Mesenchymal stem cell (in vitro differentiated cells and primary cell): Measurements from ENCODE around the gene SNCAIP.

ENCODE experiments used
- DNase-seq: peaks from one replicate; pipeline ENCODE4 v3.0.0-alpha.2; 2013
- H2AFZ ChIP-seq: one replicate; pipeline ENCODE4 v1.6.1; 2013; ENCODE audit warnings: low read depth, mild to moderate bottlenecking, control low read depth, inconsistent platforms, low read length, moderate library complexity
- H2AK5ac ChIP-seq: 2 replicates; pipeline ENCODE4 v1.6.1; 2013; ENCODE audit warnings: low read length, moderate library complexity, mild to moderate bottlenecking, inconsistent platforms; ENCODE audit not compliant: severe bottlenecking
- H2BK120ac ChIP-seq: one replicate; pipeline ENCODE4 v1.6.1; 2013; ENCODE audit warnings: low read depth, mild to moderate bottlenecking, inconsistent platforms, low read length, moderate library complexity
- H2BK12ac ChIP-seq, 2 experiments: one replicate each; pipeline ENCODE4 v1.6.1; 2013; ENCODE audit warnings: inconsistent platforms in 2 of 2, low read length in 2 of 2, mild to moderate bottlenecking in 2 of 2, moderate library complexity in 2 of 2, control low read depth in 1 of 2
- H2BK15ac ChIP-seq: one replicate; pipeline ENCODE4 v1.6.1; 2013; ENCODE audit warnings: mild to moderate bottlenecking, low read depth, inconsistent platforms; ENCODE audit not compliant: poor library complexity, severe bottlenecking
- H2BK5ac ChIP-seq: 2 replicates; pipeline ENCODE4 v1.6.1; 2013; ENCODE audit warnings: low read depth, mild to moderate bottlenecking, low read length, control low read depth, inconsistent platforms; ENCODE audit not compliant: poor library complexity, severe bottlenecking
- H3K14ac ChIP-seq, 2 experiments: one replicate each; pipeline ENCODE4 v1.6.1; 2013; ENCODE audit warnings: inconsistent platforms in 2 of 2, low read length in 2 of 2, control low read depth in 1 of 2, mild to moderate bottlenecking in 1 of 2, moderate library complexity in 1 of 2
- H3K18ac ChIP-seq, 2 experiments: one replicate each; pipeline ENCODE4 v1.6.1; 2013; ENCODE audit warnings: inconsistent platforms in 2 of 2, low read length in 2 of 2, control low read depth in 1 of 2, low read depth in 1 of 2, mild to moderate bottlenecking in 1 of 2
- H3K23ac ChIP-seq, 2 experiments: one replicate each; pipeline ENCODE4 v1.6.1; 2013; ENCODE audit warnings: inconsistent platforms in 2 of 2, low read length in 2 of 2, mild to moderate bottlenecking in 2 of 2, moderate library complexity in 2 of 2, control low read depth in 1 of 2
- H3K27ac ChIP-seq: 2 replicates; pipeline ENCODE4 v1.5.1; 2013; ENCODE audit warnings: mild to moderate bottlenecking, moderate library complexity, low read length, control low read depth, inconsistent platforms; ENCODE audit not compliant: poor library complexity, severe bottlenecking
- H3K27me3 ChIP-seq, 2 experiments: 2 replicates each; pipeline versions ENCODE4 v1.6.1 to v1.7.0; 2013; ENCODE audit warnings: low read length in 2 of 2, mild to moderate bottlenecking in 2 of 2, moderate library complexity in 2 of 2, control low read depth in 1 of 2, inconsistent platforms in 1 of 2; ENCODE audit not compliant: control insufficient read depth in 1 of 2, insufficient read depth in 1 of 2
- H3K36me3 ChIP-seq, 2 experiments: 2 replicates each; pipeline versions ENCODE4 v1.6.1 to v1.7.0; 2013; ENCODE audit warnings: low read length in 2 of 2, control low read depth in 1 of 2, inconsistent platforms in 1 of 2, low read depth in 1 of 2, mild to moderate bottlenecking in 1 of 2; ENCODE audit not compliant: insufficient read depth in 2 of 2, control insufficient read depth in 1 of 2
- H3K4ac ChIP-seq, 2 experiments: one replicate each; pipeline ENCODE4 v1.6.1; 2013; ENCODE audit warnings: inconsistent platforms in 2 of 2, low read length in 2 of 2, mild to moderate bottlenecking in 2 of 2, moderate library complexity in 2 of 2, control low read depth in 1 of 2, low read depth in 1 of 2
- H3K4me1 ChIP-seq: 2 replicates; pipeline ENCODE4 v1.6.1; 2013; ENCODE audit warnings: low read depth, low read length, control low read depth; ENCODE audit not compliant: control insufficient read depth, insufficient read depth
- H3K4me2 ChIP-seq: 2 replicates; pipeline ENCODE4 v1.6.1; 2013; ENCODE audit warnings: low read length, mild to moderate bottlenecking, inconsistent platforms; ENCODE audit not compliant: poor library complexity, severe bottlenecking
- H3K4me3 ChIP-seq, 2 experiments: 2 replicates each; pipeline versions ENCODE4 v1.5.1 to v1.7.0; 2013; ENCODE audit warnings: low read length in 2 of 2, mild to moderate bottlenecking in 2 of 2, control low read depth in 1 of 2, low read depth in 1 of 2; ENCODE audit not compliant: insufficient read depth in 1 of 2
- H3K79me1 ChIP-seq: replicated peaks from 2 replicates; pipeline ENCODE4 v1.6.1; 2013; ENCODE audit warnings: mild to moderate bottlenecking, control low read depth, low read length, inconsistent platforms; ENCODE audit not compliant: poor library complexity, severe bottlenecking
- H3K9ac ChIP-seq: 2 replicates; pipeline ENCODE4 v1.7.0; 2013; ENCODE audit warnings: mild to moderate bottlenecking, low read length, moderate library complexity
- H3K9me3 ChIP-seq: 2 replicates; pipeline ENCODE4 v1.7.0; 2013; ENCODE audit warnings: mild to moderate bottlenecking, low read length; ENCODE audit not compliant: control insufficient read depth
- H4K8ac ChIP-seq: one replicate; pipeline ENCODE4 v1.6.1; 2013; ENCODE audit warnings: inconsistent platforms, mild to moderate bottlenecking, low read length, moderate library complexity
- H4K91ac ChIP-seq: one replicate; pipeline ENCODE4 v1.6.1; 2013; ENCODE audit warnings: mild to moderate bottlenecking, low read length, inconsistent platforms
- WGBS: methylation state at CpG from one replicate; pipeline ENCODE4 v1.1.7; 2013; ENCODE audit warnings: mixed read lengths; 5-methylcytosine and 5-hydroxymethylcytosine counted together

Gene SNCAIP

GRCh38 chr5:122321921-122322320 lies 9.9 kb downstream of the SNCAIP start:
- no peak overlapping the region for H2AK5ac ChIP-seq
- no peak for DNase-seq
- no peak overlapping the region for H4K91ac ChIP-seq
- H3K14ac ChIP-seq = no peak overlapping the region
- H2AFZ ChIP-seq = no peak overlapping the region
- no peak overlapping the region for H3K18ac ChIP-seq
- no peaks in the 10 kb centered on the region for H3K9me3 ChIP-seq
- no peaks in the 10 kb centered on the region for H3K79me1 ChIP-seq
- no peak overlapping the region for H2BK120ac ChIP-seq
- H4K8ac ChIP-seq = no peak overlapping the region
- 60% methylated on average over 2 of the region's 2 CpGs for WGBS
- no peak overlapping the region for H2BK12ac ChIP-seq
- H3K27me3 ChIP-seq = peaks cover 0 to 12% of the 10 kb centered on the region in 2 experiments
- no peak overlapping the region for H3K23ac ChIP-seq
- no peak overlapping the region for H2BK15ac ChIP-seq
- H3K36me3 ChIP-seq = no peaks in the 10 kb centered on the region
- no peak overlapping the region for H3K4ac ChIP-seq
- H3K4me2 ChIP-seq = no peak overlapping the region
- H3K4me1 ChIP-seq = no peaks in the 10 kb centered on the region
- H2BK5ac ChIP-seq = no peak overlapping the region
- H3K9ac ChIP-seq = no peak overlapping the region
- no peak overlapping the region for H3K4me3 ChIP-seq
- no peak overlapping the region for H3K27ac ChIP-seq

- no peaks in the 10 kb centered on the region for H3K79me1 ChIP-seq
- H3K4me2 ChIP-seq = no peak overlapping the region
- no peak overlapping the region for H3K23ac ChIP-seq
- H2BK15ac ChIP-seq = no peak overlapping the region
- no peak overlapping the region for H4K8ac ChIP-seq
- no peaks in the 10 kb centered on the region for H3K4me1 ChIP-seq
- no peak overlapping the region for H3K27ac ChIP-seq
- peaks cover 0 to 3% of the 10 kb centered on the region in 2 experiments for H3K27me3 ChIP-seq
- H2BK12ac ChIP-seq = no peak overlapping the region
- DNase-seq = peak; percentile 48
- H2BK5ac ChIP-seq = no peak overlapping the region
- no peaks in the 10 kb centered on the region for H3K9me3 ChIP-seq
- no peak overlapping the region for H3K18ac ChIP-seq
- H3K36me3 ChIP-seq = no peaks in the 10 kb centered on the region
- H4K91ac ChIP-seq = no peak overlapping the region
- WGBS = 81% methylated on average over 5 of the region's 7 CpGs
- H2AFZ ChIP-seq = no peak overlapping the region
- H3K9ac ChIP-seq = peak overlapping the region; percentile 24
- no peak overlapping the region for H2BK120ac ChIP-seq
- no peak overlapping the region for H3K14ac ChIP-seq
- no peak overlapping the region for H2AK5ac ChIP-seq
- H3K4ac ChIP-seq = no peak overlapping the region
- H3K4me3 ChIP-seq = no peak overlapping the region
These were observed 10.9 kb downstream of the SNCAIP start for GRCh38 chr5:122322801-122323548.

GRCh38 chr5:122323738-122324137 lies 11.7 kb downstream of the SNCAIP start:
- H2AK5ac ChIP-seq = no peak overlapping the region
- H3K4ac ChIP-seq = no peak overlapping the region
- no peaks in the 10 kb centered on the region for H3K27me3 ChIP-seq
- DNase-seq = no peak
- no peaks in the 10 kb centered on the region for H3K79me1 ChIP-seq
- no peaks in the 10 kb centered on the region for H3K9me3 ChIP-seq
- WGBS = 94% methylated on average over 4 of the region's 4 CpGs
- no peak overlapping the region for H2AFZ ChIP-seq
- no peak overlapping the region for H2BK12ac ChIP-seq
- no peak overlapping the region for H3K4me2 ChIP-seq
- H4K8ac ChIP-seq = no peak overlapping the region
- H3K18ac ChIP-seq = no peak overlapping the region
- no peak overlapping the region for H3K14ac ChIP-seq
- H2BK5ac ChIP-seq = no peak overlapping the region
- no peak overlapping the region for H3K23ac ChIP-seq
- H3K27ac ChIP-seq = no peak overlapping the region
- no peak overlapping the region for H3K9ac ChIP-seq
- H3K36me3 ChIP-seq = no peaks in the 10 kb centered on the region
- no peak overlapping the region for H4K91ac ChIP-seq
- no peak overlapping the region for H3K4me3 ChIP-seq
- H2BK15ac ChIP-seq = no peak overlapping the region
- H3K4me1 ChIP-seq = no peaks in the 10 kb centered on the region
- no peak overlapping the region for H2BK120ac ChIP-seq

- 83% methylated on average over 1 of the region's 2 CpGs for WGBS
- no peak overlapping the region for H3K4me2 ChIP-seq
- no peak overlapping the region for H2BK120ac ChIP-seq
- no peak overlapping the region for H3K4ac ChIP-seq
- no peak overlapping the region for H3K9ac ChIP-seq
- no peaks in the 10 kb centered on the region for H3K4me1 ChIP-seq
- no peaks in the 10 kb centered on the region for H3K9me3 ChIP-seq
- no peak overlapping the region for H2AFZ ChIP-seq
- no peak overlapping the region for H4K91ac ChIP-seq
- no peak for DNase-seq
- H3K14ac ChIP-seq = peak overlapping the region in 1 of 2 experiments; percentile 15
- no peak overlapping the region for H4K8ac ChIP-seq
- H2BK5ac ChIP-seq = no peak overlapping the region
- H3K4me3 ChIP-seq = no peak overlapping the region
- H3K27ac ChIP-seq = no peak overlapping the region
- no peak overlapping the region for H2BK15ac ChIP-seq
- no peaks in the 10 kb centered on the region for H3K27me3 ChIP-seq
- H3K18ac ChIP-seq = no peak overlapping the region
- H2BK12ac ChIP-seq = no peak overlapping the region
- H3K23ac ChIP-seq = no peak overlapping the region
- H2AK5ac ChIP-seq = no peak overlapping the region
- H3K79me1 ChIP-seq = no peaks in the 10 kb centered on the region
- H3K36me3 ChIP-seq = no peaks in the 10 kb centered on the region
These were observed 15.1 kb downstream of the SNCAIP start for GRCh38 chr5:122327110-122327509.
